ENCODE results near the gene PHLDB1. TPM values are rescaled to one million over a fixed set of nuclear protein-coding genes. Genes with fewer than 3 reads are reported as not detected.
A peak's percentile ranks its signal among the peaks of the same experiment; 100 is the strongest.

Gene PHLDB1
- total RNA-seq, 1 experiment from 2014 or later, result 36.2 TPM

- ChIA-PET POLR2A (interaction anchor here (0.6 to 7.1 kb wide), 9 partner anchors 10 to 58 kb away, joined by 3 to 113 read pairs (median 5); no protein-coding TSS in a partner anchor), CTCF (interaction anchor here (0.7 to 4.9 kb wide), 9 partner anchors 10 to 339 kb away, joined by 3 to 35 read pairs (median 4); no protein-coding TSS in a partner anchor)
- Mint-ChIP-seq H3K27me3 (ENCODE audit: insufficient read depth, unreplicated experiment) (no peaks in the 10 kb centered on the region), H3K4me1 (ENCODE audit: insufficient read depth, unreplicated experiment) (peaks cover 23% of the 10 kb centered on the region), H3K36me3 (ENCODE audit: insufficient read depth, unreplicated experiment) (peaks cover 41% of the 10 kb centered on the region), H3K9me3 (ENCODE audit: unreplicated experiment) (no peaks in the 10 kb centered on the region), H3K4me3 (ENCODE audit: unreplicated experiment) (no peak overlapping the region), H3K27ac (ENCODE audit: low read depth, unreplicated experiment) (no peak overlapping the region)
- TF ChIP-seq CTCF (IDR thresholded peaks at IDR 0.05; ENCODE audit: unreplicated experiment), result no peak
- intact Hi-C loops (cut with micrococcal nuclease), result loop anchor here (5.0 kb wide), 1 partner anchor 352 kb away; the partner anchor contains the start of gene UPK2
- no TSS peak for BruUV-seq (replicated peaks)
- DNase-seq (ENCODE audit: unreplicated experiment), result peak; percentile 65
Observed at GRCh38 chr11:118605116-118605867, 2.1 kb upstream of the PHLDB1 start.

DNA sequence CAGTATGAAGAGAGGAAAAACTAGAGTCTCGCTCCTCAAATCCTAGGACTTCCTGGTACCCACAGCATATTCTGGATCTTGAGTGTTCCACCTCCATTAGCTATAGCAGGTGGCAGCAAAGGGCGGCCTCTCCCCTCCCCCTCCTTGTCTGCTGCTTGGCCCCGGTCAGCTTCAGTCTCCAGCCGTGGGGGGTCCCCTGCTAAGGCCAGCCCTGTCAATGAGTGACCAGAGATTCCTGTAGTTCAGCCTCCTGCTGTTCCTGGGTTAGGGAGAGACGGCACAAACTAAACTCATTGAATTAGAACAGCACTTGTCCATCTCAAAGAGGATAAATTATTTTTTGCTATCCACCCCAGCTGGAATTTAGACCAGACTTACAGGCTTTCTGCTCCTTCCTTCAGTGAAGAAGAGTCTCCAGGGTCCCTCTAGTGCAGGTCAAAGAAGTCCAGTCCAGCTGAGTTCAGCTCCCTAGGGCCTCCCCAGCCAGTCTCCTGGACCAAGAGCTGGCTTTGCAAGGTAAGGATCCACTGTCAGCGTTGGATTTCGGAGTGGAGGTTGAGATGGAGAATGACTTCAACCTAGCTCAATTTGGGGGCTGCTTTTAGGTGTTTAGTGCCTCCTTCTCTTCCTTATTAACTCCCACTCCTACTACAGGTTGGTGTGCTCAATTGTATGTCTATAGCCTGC lies 1.1 kb upstream of the PHLDB1 start:
- Mint-ChIP-seq H3K36me3 (ENCODE audit: insufficient read depth, unreplicated experiment) (peaks cover 34% of the 10 kb centered on the region), H3K9me3 (ENCODE audit: unreplicated experiment) (no peaks in the 10 kb centered on the region), H3K4me1 (ENCODE audit: insufficient read depth, unreplicated experiment) (peaks cover 23% of the 10 kb centered on the region), H3K4me3 (ENCODE audit: unreplicated experiment) (peak overlapping the region; percentile 70), H3K27ac (ENCODE audit: low read depth, unreplicated experiment) (no peak overlapping the region), H3K27me3 (ENCODE audit: insufficient read depth, unreplicated experiment) (no peaks in the 10 kb centered on the region)
- ChIA-PET POLR2A (interaction anchor here (0.7 to 7.1 kb wide), 8 partner anchors 12 to 53 kb away, joined by 3 to 113 read pairs (median 4); no protein-coding TSS in a partner anchor), CTCF (interaction anchor here (0.6 to 4.9 kb wide), 10 partner anchors 9 to 338 kb away, joined by 3 to 35 read pairs (median 4); no protein-coding TSS in a partner anchor)
- no TSS peak for BruUV-seq (replicated peaks)
- no peak for DNase-seq (ENCODE audit: unreplicated experiment)
- intact Hi-C loops (cut with micrococcal nuclease), result loop anchor here (5.0 kb wide), 1 partner anchor 351 kb away; the partner anchor contains the start of gene UPK2
- no peak for TF ChIP-seq CTCF (IDR thresholded peaks at IDR 0.05; ENCODE audit: unreplicated experiment)

DNA sequence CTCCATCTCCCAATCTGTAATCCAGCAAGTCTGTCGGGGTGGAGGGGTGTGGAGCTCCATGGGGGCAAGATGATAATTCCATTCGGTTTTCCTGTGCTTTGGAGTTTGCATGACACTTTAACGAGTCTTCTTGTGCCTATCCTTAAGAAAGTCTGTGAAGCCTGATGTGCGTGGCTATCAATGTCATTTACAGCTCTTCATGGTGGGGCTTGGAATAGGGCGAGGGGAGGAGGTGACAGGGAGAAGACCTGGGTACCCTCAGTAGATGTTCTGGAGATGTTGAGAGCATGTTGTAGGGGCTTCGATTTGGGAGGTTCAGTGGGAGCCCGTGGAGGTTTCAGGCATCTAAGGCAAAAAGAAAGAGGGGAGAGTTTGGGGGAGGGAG lies 579 bp upstream of the PHLDB1 start:
- CTCF ChIA-PET, result interaction anchor here (0.6 to 4.9 kb wide), 11 partner anchors 8 to 183 kb away, joined by 3 to 35 read pairs (median 4); no protein-coding TSS in a partner anchor
- DNase-seq (ENCODE audit: unreplicated experiment), result no peak
- no peaks in the 10 kb centered on the region for H3K9me3 Mint-ChIP-seq (ENCODE audit: unreplicated experiment)
- intact Hi-C loops (cut with micrococcal nuclease), result loop anchor here (1.0 to 5.0 kb wide), 3 partner anchors 33 to 350 kb away; partner anchors contain the start of gene UPK2
- no TSS peak for BruUV-seq (replicated peaks)
- peaks cover 32% of the 10 kb centered on the region for H3K36me3 Mint-ChIP-seq (ENCODE audit: insufficient read depth, unreplicated experiment)
- peak overlapping the region; percentile 70 for H3K4me3 Mint-ChIP-seq (ENCODE audit: unreplicated experiment)
- H3K27ac Mint-ChIP-seq (ENCODE audit: low read depth, unreplicated experiment), result no peak overlapping the region
- H3K27me3 Mint-ChIP-seq (ENCODE audit: insufficient read depth, unreplicated experiment), result no peaks in the 10 kb centered on the region
- TF ChIP-seq CTCF (IDR thresholded peaks at IDR 0.05; ENCODE audit: unreplicated experiment), result no peak
- peaks cover 23% of the 10 kb centered on the region for H3K4me1 Mint-ChIP-seq (ENCODE audit: insufficient read depth, unreplicated experiment)
- POLR2A ChIA-PET, result interaction anchor here (0.5 to 7.1 kb wide), 9 partner anchors 12 to 563 kb away, joined by 3 to 113 read pairs (median 4); no protein-coding TSS in a partner anchor

Data from MCF 10A (cell line).